GM12864 (cell line): Measurements from ENCODE around the gene ANKRD39.

ENCODE experiments used
- DNase-seq: peaks from one replicate; pipeline ENCODE4 v3.0.0-alpha.2; 2011; ENCODE audit warnings: low read depth
- H3K4me3 ChIP-seq: 2 replicates; pipeline ENCODE4 v1.5.1; 2011; ENCODE audit warnings: mild to moderate bottlenecking, low read depth, low read length, control low read depth
- CTCF ChIP-seq: IDR thresholded peaks from 2 replicates; pipeline ENCODE4 v1.5.1; 2011; ENCODE audit warnings: low read depth, mild to moderate bottlenecking, moderate library complexity, low read length, control low read depth, inconsistent platforms; ENCODE audit errors: missing control alignments

Gene ANKRD39

GRCh38 chr2:96869822-96870625 lies 12.2 kb upstream of the ANKRD39 start, which contains the start of gene SEMA4C:
TSS of gene SEMA4C (minus strand) at chr2:96870080. CDS start at chr2:96867886, 2,194 bp downstream.
- DNase-seq: no peak
- peak within 1 kb of the TSS; percentile 66 for H3K4me3 ChIP-seq
- TF ChIP-seq CTCF: no peak

GRCh38 chr2:96869281-96869821 lies 11.5 kb upstream of the ANKRD39 start:
- no peak for TF ChIP-seq CTCF
- H3K4me3 ChIP-seq: peak overlapping the region; percentile 66
- no peak for DNase-seq

GRCh38 chr2:96868555-96869280 lies 10.9 kb upstream of the ANKRD39 start:
- peak; percentile 69 for TF ChIP-seq CTCF
- peak; percentile 46 for DNase-seq
- H3K4me3 ChIP-seq: peak overlapping the region; percentile 66

GRCh38 chr2:96867756-96868554 lies 10.1 kb upstream of the ANKRD39 start:
- H3K4me3 ChIP-seq: peak overlapping the region; percentile 66
- TF ChIP-seq CTCF: no peak
- DNase-seq: no peak

- H3K4me3 ChIP-seq: peak overlapping the region; percentile 66
- no peak for TF ChIP-seq CTCF
- no peak for DNase-seq
Measured at GRCh38 chr2:96866986-96867755, 9.4 kb upstream of the ANKRD39 start.

GRCh38 chr2:96866586-96866985 lies 8.8 kb upstream of the ANKRD39 start:
- peak overlapping the region; percentile 66; the same call in 1 of the 2 replicates for H3K4me3 ChIP-seq
- TF ChIP-seq CTCF: no peak
- no peak for DNase-seq
